Measurements from ENCODE around the gene PLA2G4C. TPM values are rescaled to one million over a fixed set of nuclear protein-coding genes. Genes with fewer than 3 reads are reported as not detected.

PLA2G4C gene
- total RNA-seq, 1 donor from 2014 or later = 33.9 TPM

DNA sequence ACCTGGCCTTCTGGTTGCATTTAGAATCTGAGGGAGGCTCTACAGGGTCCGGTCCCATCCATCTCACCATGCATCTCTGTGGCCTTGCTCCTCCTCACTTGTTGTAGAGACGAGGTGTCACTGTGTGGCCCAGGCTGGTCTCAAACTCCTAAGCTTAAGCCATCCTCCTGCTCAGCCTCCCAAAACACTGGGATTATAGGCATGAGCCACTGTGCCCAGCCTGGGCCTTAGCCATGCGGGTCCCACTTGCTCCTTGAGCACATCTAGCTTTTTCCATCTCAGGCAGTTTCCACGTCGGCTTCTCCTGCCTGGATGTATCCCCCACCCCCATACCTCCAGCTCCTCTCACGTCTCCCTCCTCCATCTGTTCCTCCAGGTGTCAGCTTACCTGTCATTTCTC is 106.4 kb downstream of the PLA2G4C start:
- H3K9ac ChIP-seq (ENCODE audit: low read depth in 1 of 3, low read length in 3 of 3) = no peak overlapping the region
- no peak overlapping the region for H3K27ac ChIP-seq (ENCODE audit: low read depth, low read length)
- H3K4me3 ChIP-seq (ENCODE audit: low read length in 3 of 3) = no peak overlapping the region
- H3K4me1 ChIP-seq (ENCODE audit: control insufficient read depth in 3 of 3, insufficient read depth in 3 of 3, low read length in 3 of 3) = no peaks in the 10 kb centered on the region
- H3K9me3 ChIP-seq (ENCODE audit: control insufficient read depth in 3 of 3, low read length in 3 of 3) = peaks cover 0 to 6% (median 1%) of the 10 kb centered on the region in 3 donors
- no peaks in the 10 kb centered on the region for H3K36me3 ChIP-seq (ENCODE audit: control insufficient read depth in 3 of 3, insufficient read depth in 3 of 3, low read length in 3 of 3)
- H3K27me3 ChIP-seq (ENCODE audit: control insufficient read depth in 3 of 3, insufficient read depth in 3 of 3, low read length in 3 of 3) = peaks cover 0 to 16% (median 3%) of the 10 kb centered on the region in 3 donors

DNA sequence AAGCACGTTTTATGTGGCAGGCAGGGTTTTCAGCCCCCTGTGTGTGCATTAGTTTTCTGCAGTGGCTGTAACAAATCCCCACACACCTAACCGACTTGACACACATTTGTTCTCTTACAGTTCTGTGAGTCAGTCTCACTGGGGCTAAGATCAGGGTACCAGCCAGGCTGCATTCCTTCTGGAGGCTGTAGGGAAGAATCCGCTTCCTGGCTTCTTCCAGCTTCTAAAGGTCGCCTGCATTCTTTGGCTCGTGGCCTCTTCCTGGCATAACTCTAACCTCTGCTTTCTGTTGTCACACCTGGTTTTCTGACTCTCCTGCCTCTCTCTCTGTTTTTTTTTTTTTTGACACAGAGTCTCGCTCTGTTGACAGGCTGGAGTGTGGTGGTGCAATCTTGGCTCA is 109.8 kb downstream of the PLA2G4C start:
- peaks cover 0 to 12% (median 4%) of the 10 kb centered on the region in 3 donors for H3K27me3 ChIP-seq (ENCODE audit: control insufficient read depth in 3 of 3, insufficient read depth in 3 of 3, low read length in 3 of 3)
- H3K4me1 ChIP-seq (ENCODE audit: control insufficient read depth in 3 of 3, insufficient read depth in 3 of 3, low read length in 3 of 3) = no peaks in the 10 kb centered on the region
- H3K36me3 ChIP-seq (ENCODE audit: control insufficient read depth in 3 of 3, insufficient read depth in 3 of 3, low read length in 3 of 3) = no peaks in the 10 kb centered on the region
- no peak overlapping the region for H3K4me3 ChIP-seq (ENCODE audit: low read length in 3 of 3)
- no peak overlapping the region for H3K9ac ChIP-seq (ENCODE audit: low read depth in 1 of 3, low read length in 3 of 3)
- no peak overlapping the region for H3K27ac ChIP-seq (ENCODE audit: low read depth, low read length)
- peaks cover 0 to 6% (median 0%) of the 10 kb centered on the region in 3 donors for H3K9me3 ChIP-seq (ENCODE audit: control insufficient read depth in 3 of 3, low read length in 3 of 3)

DNA sequence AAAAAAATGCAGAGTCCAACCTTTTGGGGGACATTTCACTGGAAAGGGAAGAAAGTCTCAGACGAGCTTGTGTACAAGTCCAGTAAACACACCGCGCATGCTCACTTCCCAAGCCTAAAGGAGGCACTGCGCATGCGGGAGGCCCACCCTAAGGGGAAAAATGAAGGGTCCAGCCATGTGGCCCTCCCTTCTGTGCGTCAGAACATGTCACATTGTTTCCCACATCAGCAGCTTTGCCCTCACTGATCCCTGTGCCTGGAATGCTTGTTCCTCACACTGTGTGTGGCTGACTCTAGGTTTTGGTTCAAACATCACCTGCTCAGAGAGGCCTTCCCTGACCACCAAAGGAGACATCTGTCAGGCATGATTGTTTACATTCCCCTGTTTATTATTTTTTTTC is 111.8 kb downstream of the PLA2G4C start:
- no peak overlapping the region for H3K27ac ChIP-seq (ENCODE audit: low read depth, low read length)
- no peak overlapping the region for H3K9ac ChIP-seq (ENCODE audit: low read depth in 1 of 3, low read length in 3 of 3)
- no peaks in the 10 kb centered on the region for H3K4me1 ChIP-seq (ENCODE audit: control insufficient read depth in 3 of 3, insufficient read depth in 3 of 3, low read length in 3 of 3)
- H3K27me3 ChIP-seq (ENCODE audit: control insufficient read depth in 3 of 3, insufficient read depth in 3 of 3, low read length in 3 of 3) = peaks cover 0 to 5% (median 5%) of the 10 kb centered on the region in 3 donors
- no peak overlapping the region for H3K4me3 ChIP-seq (ENCODE audit: low read length in 3 of 3)
- no peaks in the 10 kb centered on the region for H3K36me3 ChIP-seq (ENCODE audit: control insufficient read depth in 3 of 3, insufficient read depth in 3 of 3, low read length in 3 of 3)
- peaks cover 0 to 6% (median 0%) of the 10 kb centered on the region in 3 donors for H3K9me3 ChIP-seq (ENCODE audit: control insufficient read depth in 3 of 3, low read length in 3 of 3)

Other genes starting within 250 kb of the PLA2G4C start
- gene SULT2A1, start 224.5 kb downstream of the PLA2G4C start, total RNA-seq = not detected
- not detected for gene BSPH1, start 118.6 kb downstream of the PLA2G4C start, total RNA-seq
- gene ELSPBP1, start 116.2 kb downstream of the PLA2G4C start, total RNA-seq = not detected
- gene CABP5, start 66.7 kb downstream of the PLA2G4C start, total RNA-seq = not detected
- 14.6 TPM for gene LIG1, start 59.5 kb upstream of the PLA2G4C start, total RNA-seq
- gene ZSWIM9, start 59.9 kb upstream of the PLA2G4C start, total RNA-seq = 1.6 TPM
- gene CARD8, start 145.1 kb upstream of the PLA2G4C start, total RNA-seq = 26.6 TPM
- 2.6 TPM for gene ZNF114, start 159.3 kb upstream of the PLA2G4C start, total RNA-seq
- gene EMP3, start 214.7 kb upstream of the PLA2G4C start, total RNA-seq = 72.5 TPM